Keratinocyte (primary cell): ENCODE data around the gene FBXO42. TPM values are rescaled to one million over a fixed set of nuclear protein-coding genes. Genes with fewer than 3 reads are reported as not detected.

Source experiments
- DNase-seq: peaks from one replicate; pipeline ENCODE4 v3.0.0-alpha.2; 2011; ENCODE audit warnings: low read depth, missing footprints, low spot score
- FAIRE-seq: peaks from 2 replicates; lab custom pipeline; 2011; peaks lifted over from hg19 to GRCh38; lab: Jason Lieb, UNC
- H2AFZ ChIP-seq: 2 replicates; pipeline ENCODE4 v1.6.0; 2012; ENCODE audit warnings: low read length, control low read depth, inconsistent platforms; ENCODE audit not compliant: control insufficient read depth
- H3K27ac ChIP-seq: 2 replicates; pipeline ENCODE4 v1.5.1; 2011; ENCODE audit warnings: low read length; ENCODE audit not compliant: control insufficient read depth, insufficient read depth
- H3K27me3 ChIP-seq: 3 replicates; pipeline ENCODE4 v1.6.0; 2011; ENCODE audit warnings: low read length; ENCODE audit not compliant: control insufficient read depth, insufficient read depth; ENCODE audit errors: extremely low read depth
- H3K36me3 ChIP-seq, 2 experiments: 2 replicates in 1 of 2; 3 replicates in 1 of 2; pipeline ENCODE4 v1.5.1; 2011; ENCODE audit warnings: low read length in 2 of 2, mild to moderate bottlenecking in 1 of 2; ENCODE audit not compliant: control insufficient read depth in 2 of 2, insufficient read depth in 2 of 2; ENCODE audit errors: extremely low read depth in 1 of 2
- H3K4me1 ChIP-seq: 3 replicates; pipeline ENCODE4 v1.5.1; 2011; ENCODE audit warnings: low read length; ENCODE audit not compliant: control insufficient read depth, insufficient read depth; ENCODE audit errors: extremely low read depth
- H3K4me2 ChIP-seq: 3 replicates; pipeline ENCODE4 v1.6.0; 2011; ENCODE audit warnings: low read depth, low read length; ENCODE audit not compliant: control insufficient read depth, insufficient read depth; ENCODE audit errors: extremely low read depth
- H3K4me3 ChIP-seq, 3 experiments: fragments of 200-600 bp in 1 of 3; sonication (generic) in 1 of 3; 2 replicates in 2 of 3; 3 replicates in 1 of 3; pipeline ENCODE4 v1.5.1; 2011 to 2016; ENCODE audit warnings: low read length in 3 of 3, mild to moderate bottlenecking in 3 of 3, control low read depth in 2 of 3, inconsistent platforms in 1 of 3, low read depth in 1 of 3, mixed read lengths in 1 of 3, mixed run types in 1 of 3, moderate library complexity in 1 of 3; ENCODE audit not compliant: control insufficient read depth in 2 of 3, insufficient read depth in 2 of 3; ENCODE audit errors: extremely low read depth in 1 of 3
- H3K79me2 ChIP-seq: 2 replicates; pipeline ENCODE4 v1.6.0; 2012; ENCODE audit warnings: low read length; ENCODE audit not compliant: control insufficient read depth, insufficient read depth
- H3K9ac ChIP-seq: 3 replicates; pipeline ENCODE4 v1.6.0; 2011; ENCODE audit warnings: low read length; ENCODE audit not compliant: control insufficient read depth, insufficient read depth; ENCODE audit errors: extremely low read depth
- H3K9me1 ChIP-seq: 3 replicates; pipeline ENCODE4 v1.6.0; 2011; ENCODE audit warnings: low read length; ENCODE audit not compliant: control insufficient read depth, insufficient read depth; ENCODE audit errors: extremely low read depth
- H3K9me3 ChIP-seq: 2 replicates; pipeline ENCODE4 v1.5.1; 2012; ENCODE audit warnings: low read depth, low read length; ENCODE audit not compliant: control insufficient read depth
- H4K20me1 ChIP-seq: 3 replicates; pipeline ENCODE4 v1.6.0; 2011; ENCODE audit warnings: low read length; ENCODE audit not compliant: control insufficient read depth, insufficient read depth; ENCODE audit errors: extremely low read depth
- CTCF ChIP-seq, 3 experiments: IDR thresholded peaks in 1 of 3; conservative IDR thresholded peaks in 1 of 3; optimal IDR thresholded peaks in 1 of 3; 2 replicates in 2 of 3; 3 replicates in 1 of 3; pipeline versions ENCODE3 to v1.5.1; 2011; ENCODE audit warnings: low read length in 3 of 3, mild to moderate bottlenecking in 3 of 3, moderate library complexity in 2 of 3, control low read depth in 1 of 3, inconsistent platforms in 1 of 3; ENCODE audit not compliant: insufficient read depth in 2 of 3; ENCODE audit errors: extremely low read depth in 1 of 3
- EZH2 ChIP-seq: IDR thresholded peaks from one replicate; pipeline ENCODE4 v1.6.1; 2012; ENCODE audit warnings: inconsistent platforms, mild to moderate bottlenecking, low read length, moderate library complexity
- dilution Hi-C: fragments of 300-500 bp; cut with MboI; formaldehyde crosslinking; loops from one replicate; pipeline ENCODE4 v1.7.0; 2020; ENCODE audit warnings: low sequenced_read_pairs; ENCODE audit not compliant: extremely low pct_ligation_motif_present
- polyA plus RNA-seq, 5 experiments: library from polyadenylated mRNA; depleted of rRNA in 3 of 5; stranded (reverse) in 3 of 5; stranded (forward) in 1 of 5; unstranded in 1 of 5; fragments of >200 nt; gene quantifications; 1 replicate in 1 of 5; 2 replicates in 3 of 5; 3 replicates in 1 of 5; pipeline versions ENCODE4 v1.2.1 to v1.2.3, GENCODE V29; 2011 to 2012; ENCODE audit warnings: missing spikeins in 2 of 5, low read depth in 1 of 5, low replicate concordance in 1 of 5
- small RNA-seq, 3 experiments: library from RNA; depleted of rRNA; stranded (forward); fragments of <200 nt; gene quantifications; one replicate each; pipeline ENCODE3, GENCODE V24; 2012; ENCODE audit warnings: low read depth in 3 of 3, low replicate concordance in 1 of 3; ENCODE audit not compliant: insufficient read length in 3 of 3

FBXO42 gene
- polyA plus RNA-seq, 1 donor (not counting 4 experiments of a cell fraction or from before 2014, with no cell fraction given): 14.1 TPM

GRCh38 chr1:16196874-16197273, 155.4 kb downstream of the FBXO42 start:
- H2AFZ ChIP-seq: no peak overlapping the region
- FAIRE-seq (no peak), DNase-seq (no peak)
- H4K20me1 ChIP-seq: no peaks in the 10 kb centered on the region
- no peak overlapping the region for H3K27ac ChIP-seq
- no peaks in the 10 kb centered on the region for H3K9me1 ChIP-seq
- TF ChIP-seq EZH2: no peak
- TF ChIP-seq CTCF (optimal IDR thresholded peaks at IDR 0.05 in 1 of 3, IDR thresholded peaks at IDR 0.05 in 1 of 3, conservative IDR thresholded peaks at IDR 0.05 in 1 of 3; ENCODE audit: extremely low read depth in 1 of 3, insufficient read depth in 2 of 3, low read length in 3 of 3): no peak
- dilution Hi-C loops: no loop called here
- H3K27me3 ChIP-seq: no peaks in the 10 kb centered on the region
- peaks cover 7% of the 10 kb centered on the region for H3K4me1 ChIP-seq
- no peak overlapping the region for H3K9ac ChIP-seq
- no peak overlapping the region for H3K4me2 ChIP-seq
- H3K79me2 ChIP-seq: no peaks in the 10 kb centered on the region
- peaks cover 0 to 2% of the 10 kb centered on the region in 2 experiments for H3K36me3 ChIP-seq
- no peak overlapping the region for H3K4me3 ChIP-seq
- no peaks in the 10 kb centered on the region for H3K9me3 ChIP-seq

Small RNAs within 50 kb of the gene (small RNA-seq; reads per million reads assigned to genes)
- gene MT1XP1: 0 reads per million in 3 experiments

Other genes starting within 250 kb of the FBXO42 start
- gene EPHA2, start 196.4 kb downstream of the FBXO42 start, polyA plus RNA-seq: 55.6 to 70.9 TPM (median 60.3 TPM) in 3 replicates
- gene ARHGEF19, start 139.8 kb downstream of the FBXO42 start, polyA plus RNA-seq: 5.0 to 7.1 TPM (median 5.1 TPM) in 3 replicates
- gene CPLANE2, start 115.3 kb downstream of the FBXO42 start, polyA plus RNA-seq: 1.7 to 3.6 TPM (median 2.5 TPM) in 3 replicates
- gene SZRD1, start 14.8 kb upstream of the FBXO42 start, polyA plus RNA-seq: 68.7 to 106 TPM (median 74.1 TPM) in 3 replicates
- gene SPATA21, start 84.9 kb upstream of the FBXO42 start, polyA plus RNA-seq: 0.04 TPM in 1 of 3 replicates, not detected in the others
- gene NECAP2, start 88.2 kb upstream of the FBXO42 start, polyA plus RNA-seq: 75.7 to 90.2 TPM (median 84.9 TPM) in 3 replicates
- 66.0 to 67.0 TPM in 2 of 3 replicates, not detected in the other for gene RNU1-1, start 161.8 kb upstream of the FBXO42 start, polyA plus RNA-seq